Measurements from ENCODE around the gene NR3C1. TPM values are rescaled to one million over a fixed set of nuclear protein-coding genes. Genes with fewer than 3 reads are reported as not detected.

Gene NR3C1
- total and polyA plus RNA-seq, 2 donors (not counting 1 experiment from before 2014, with no cell fraction given): 17.6 to 218 TPM

DNA sequence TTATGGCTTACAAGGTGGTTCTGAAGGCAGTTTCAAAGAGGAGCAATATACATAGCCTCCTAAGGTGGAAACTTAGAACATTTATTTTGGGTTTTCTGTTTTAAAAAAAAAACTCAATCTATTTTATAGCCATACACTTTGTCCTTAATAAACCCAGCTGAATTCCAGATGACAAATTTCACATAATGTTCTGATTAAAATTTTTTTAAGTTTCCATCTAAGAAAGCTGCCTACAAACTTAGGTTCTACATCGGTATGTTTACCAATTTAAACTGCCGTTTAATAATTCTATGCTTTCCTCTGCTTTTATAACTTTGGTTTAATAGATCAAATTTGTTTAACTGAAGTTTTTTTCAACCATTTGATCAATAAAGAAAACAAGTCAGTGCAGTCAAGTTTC is 12.5 kb downstream of the NR3C1 start:
- TF ChIP-seq, protein P1, sequence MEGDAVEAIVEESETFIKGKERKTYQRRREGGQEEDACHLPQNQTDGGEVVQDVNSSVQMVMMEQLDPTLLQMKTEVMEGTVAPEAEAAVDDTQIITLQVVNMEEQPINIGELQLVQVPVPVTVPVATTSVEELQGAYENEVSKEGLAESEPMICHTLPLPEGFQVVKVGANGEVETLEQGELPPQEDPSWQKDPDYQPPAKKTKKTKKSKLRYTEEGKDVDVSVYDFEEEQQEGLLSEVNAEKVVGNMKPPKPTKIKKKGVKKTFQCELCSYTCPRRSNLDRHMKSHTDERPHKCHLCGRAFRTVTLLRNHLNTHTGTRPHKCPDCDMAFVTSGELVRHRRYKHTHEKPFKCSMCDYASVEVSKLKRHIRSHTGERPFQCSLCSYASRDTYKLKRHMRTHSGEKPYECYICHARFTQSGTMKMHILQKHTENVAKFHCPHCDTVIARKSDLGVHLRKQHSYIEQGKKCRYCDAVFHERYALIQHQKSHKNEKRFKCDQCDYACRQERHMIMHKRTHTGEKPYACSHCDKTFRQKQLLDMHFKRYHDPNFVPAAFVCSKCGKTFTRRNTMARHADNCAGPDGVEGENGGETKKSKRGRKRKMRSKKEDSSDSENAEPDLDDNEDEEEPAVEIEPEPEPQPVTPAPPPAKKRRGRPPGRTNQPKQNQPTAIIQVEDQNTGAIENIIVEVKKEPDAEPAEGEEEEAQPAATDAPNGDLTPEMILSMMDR (IDR thresholded peaks at IDR 0.05): no peak
- TF ChIP-seq EZH2 (IDR thresholded peaks at IDR 0.05; ENCODE audit: borderline replicate concordance, insufficient read depth, low read depth, low read length, poor library complexity, severe bottlenecking): no peak
- peaks cover 61% of the 10 kb centered on the region for H3K4me1 Mint-ChIP-seq
- Histone ChIP-seq H3K27ac (ENCODE audit: low read length in 2 of 2) (no peak overlapping the region), H3K27me3 (replicated peaks in 1 of 4; ENCODE audit: control extremely low read depth in 1 of 4, control insufficient read depth in 3 of 4, insufficient read depth in 4 of 4, low read length in 3 of 4) (no peaks in the 10 kb centered on the region), H4K20me1 (ENCODE audit: control insufficient read depth, insufficient read depth, low read length, poor library complexity, severe bottlenecking) (peaks cover 66% of the 10 kb centered on the region), H3K9me3 (ENCODE audit: control extremely low read depth in 1 of 3, control insufficient read depth in 2 of 3, insufficient read depth in 1 of 3, low read length in 2 of 3) (peaks cover 0 to 10% (median 2%) of the 10 kb centered on the region in 3 donors), H3K4me3 (ENCODE audit: control extremely low read depth in 1 of 5, extremely low read depth in 1 of 5, insufficient read depth in 1 of 5, low read depth in 2 of 5, low read length in 4 of 5) (no peak overlapping the region), H3K79me2 (ENCODE audit: control insufficient read depth, insufficient read depth, low read length) (peaks cover 100% of the 10 kb centered on the region), H3K4me2 (replicated peaks; ENCODE audit: low read depth, low read length, poor library complexity, severe bottlenecking) (no peak overlapping the region), H2AFZ (ENCODE audit: insufficient read depth, low read depth, low read length, poor library complexity, severe bottlenecking) (no peak overlapping the region), H3K9ac (ENCODE audit: low read length) (no peak overlapping the region), H3K4me1 (ENCODE audit: control insufficient read depth in 2 of 2, insufficient read depth in 2 of 2, low read length in 2 of 2) (peaks cover 8 to 37% of the 10 kb centered on the region in 2 donors), H3K36me3 (replicated peaks in 1 of 2; ENCODE audit: control extremely low read depth in 1 of 2, control insufficient read depth in 1 of 2, extremely low read depth in 1 of 2, insufficient read depth in 2 of 2, low read length in 1 of 2) (peaks cover 1 to 8% of the 10 kb centered on the region in 2 experiments)
- DNase-seq (no peak), ATAC-seq (ENCODE audit: low read depth) (no peak)
- WGBS (ENCODE audit: insufficient coverage): no CpG with 5 or more reads among the region's 2 CpGs
- ChIA-PET POLR2A (interaction anchor here (1.8 kb wide), 1 partner anchor 13 kb away, joined by 5 read pairs; the partner anchor contains the start of gene NR3C1), CTCF (no interaction called here)
- intact Hi-C loops (cut with micrococcal nuclease): loop anchor here (1.0 to 10.0 kb wide), 2 partner anchors 8 to 46 kb away; no protein-coding TSS in a partner anchor
- no peaks in the 10 kb centered on the region for H3K27me3 Mint-ChIP-seq
- H3K27ac Mint-ChIP-seq: no peak overlapping the region
- H3K9me3 Mint-ChIP-seq (ENCODE audit: insufficient read depth): peaks cover 7% of the 10 kb centered on the region
- H3K4me3 Mint-ChIP-seq: no peak overlapping the region

DNA sequence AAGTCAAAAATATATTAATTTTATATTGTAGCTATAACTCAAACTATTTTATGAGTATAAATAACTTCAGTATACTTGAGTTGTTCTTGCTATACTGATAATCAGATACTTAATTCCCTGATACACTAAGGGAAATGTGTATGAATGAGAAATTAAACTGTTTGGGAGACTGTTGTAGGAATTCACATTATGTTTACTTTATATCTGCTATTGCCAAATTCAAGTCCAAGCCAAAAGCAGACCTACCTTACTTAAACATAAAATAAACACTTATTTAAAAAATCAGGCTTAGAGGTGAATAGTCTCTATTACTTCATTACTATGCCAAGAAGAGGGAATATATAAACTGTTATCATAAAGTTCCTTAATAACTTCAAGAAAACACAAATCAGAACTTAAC is 13.2 kb downstream of the NR3C1 start:
- TF ChIP-seq, protein P1 (IDR thresholded peaks at IDR 0.05): no peak
- no peak for TF ChIP-seq EZH2 (IDR thresholded peaks at IDR 0.05; ENCODE audit: borderline replicate concordance, insufficient read depth, low read depth, low read length, poor library complexity, severe bottlenecking)
- ChIA-PET POLR2A (interaction anchor here (1.8 kb wide), 1 partner anchor 13 kb away, joined by 5 read pairs; the partner anchor contains the start of gene NR3C1), CTCF (interaction anchor here (1.2 to 1.4 kb wide), 2 partner anchors 10 to 13 kb away, joined by 3 read pairs; partner anchors contain the start of gene NR3C1)
- Histone ChIP-seq H3K4me2 (replicated peaks; ENCODE audit: low read depth, low read length, poor library complexity, severe bottlenecking) (no peak overlapping the region), H4K20me1 (ENCODE audit: control insufficient read depth, insufficient read depth, low read length, poor library complexity, severe bottlenecking) (peaks cover 66% of the 10 kb centered on the region), H3K4me3 (ENCODE audit: control extremely low read depth in 1 of 5, extremely low read depth in 1 of 5, insufficient read depth in 1 of 5, low read depth in 2 of 5, low read length in 4 of 5) (no peak overlapping the region), H2AFZ (ENCODE audit: insufficient read depth, low read depth, low read length, poor library complexity, severe bottlenecking) (no peak overlapping the region), H3K4me1 (ENCODE audit: control insufficient read depth in 2 of 2, insufficient read depth in 2 of 2, low read length in 2 of 2) (peaks cover 3 to 30% of the 10 kb centered on the region in 2 donors), H3K9me3 (ENCODE audit: control extremely low read depth in 1 of 3, control insufficient read depth in 2 of 3, insufficient read depth in 1 of 3, low read length in 2 of 3) (peaks cover 1 to 17% (median 4%) of the 10 kb centered on the region in 3 donors), H3K27ac (ENCODE audit: low read length in 2 of 2) (no peak overlapping the region), H3K27me3 (replicated peaks in 1 of 4; ENCODE audit: control extremely low read depth in 1 of 4, control insufficient read depth in 3 of 4, insufficient read depth in 4 of 4, low read length in 3 of 4) (no peaks in the 10 kb centered on the region), H3K79me2 (ENCODE audit: control insufficient read depth, insufficient read depth, low read length) (peaks cover 100% of the 10 kb centered on the region), H3K9ac (ENCODE audit: low read length) (no peak overlapping the region), H3K36me3 (replicated peaks in 1 of 2; ENCODE audit: control extremely low read depth in 1 of 2, control insufficient read depth in 1 of 2, extremely low read depth in 1 of 2, insufficient read depth in 2 of 2, low read length in 1 of 2) (peaks cover 1 to 11% of the 10 kb centered on the region in 2 experiments)
- H3K27me3 Mint-ChIP-seq: no peaks in the 10 kb centered on the region
- no peak overlapping the region for H3K27ac Mint-ChIP-seq
- H3K9me3 Mint-ChIP-seq (ENCODE audit: insufficient read depth): peaks cover 13% of the 10 kb centered on the region
- ATAC-seq (ENCODE audit: low read depth): no peak
- H3K4me1 Mint-ChIP-seq: peaks cover 59% of the 10 kb centered on the region
- H3K4me3 Mint-ChIP-seq: no peak overlapping the region
- no peak for DNase-seq
- intact Hi-C loops (cut with micrococcal nuclease): loop anchor here (1.0 to 10.0 kb wide), 2 partner anchors 9 to 45 kb away; no protein-coding TSS in a partner anchor
